Ovary (tissue), 3 donors: Measurements from ENCODE around the gene CCT5.

Source experiments
- CTCF ChIP-seq, 3 donors: fragments of 450-650 bp in 2 of 3; fragments of 200-600 bp in 1 of 3; IDR thresholded peaks; one replicate each; pipeline versions ENCODE4 v1.5.1 to v1.8.0; 2016 to 2022; ENCODE audit warnings: antibody characterized with exemption in 3 of 3, mild to moderate bottlenecking in 1 of 3
- POLR2A ChIP-seq: fragments of 450-650 bp; IDR thresholded peaks from one replicate; pipeline ENCODE4 v1.6.1; 2017; ENCODE audit warnings: antibody characterized with exemption, mild to moderate bottlenecking, moderate library complexity
- donor health status: DM: no; HTN: no; CAD: no.

- TF ChIP-seq POLR2A (no peak), CTCF (IDR thresholded peaks at IDR 0.05) (no peak)
Observed at GRCh38 chr5:10201223-10201868, 48.7 kb upstream of the CCT5 start.
